Activated CD4-positive, CD25-positive, alpha-beta regulatory T cell treated with anti-CD3 and anti-CD28 coated beads, Interleukin-2, amount 50 U/mL, for 16 hours (primary cell): Measurements from ENCODE around the gene ITIH4.

Experiments used
- DNase-seq: peaks from one replicate; pipeline ENCODE4 v3.0.0-alpha.2; 2020; ENCODE audit warnings: low read depth, low spot score

The ITIH4 gene

DNA sequence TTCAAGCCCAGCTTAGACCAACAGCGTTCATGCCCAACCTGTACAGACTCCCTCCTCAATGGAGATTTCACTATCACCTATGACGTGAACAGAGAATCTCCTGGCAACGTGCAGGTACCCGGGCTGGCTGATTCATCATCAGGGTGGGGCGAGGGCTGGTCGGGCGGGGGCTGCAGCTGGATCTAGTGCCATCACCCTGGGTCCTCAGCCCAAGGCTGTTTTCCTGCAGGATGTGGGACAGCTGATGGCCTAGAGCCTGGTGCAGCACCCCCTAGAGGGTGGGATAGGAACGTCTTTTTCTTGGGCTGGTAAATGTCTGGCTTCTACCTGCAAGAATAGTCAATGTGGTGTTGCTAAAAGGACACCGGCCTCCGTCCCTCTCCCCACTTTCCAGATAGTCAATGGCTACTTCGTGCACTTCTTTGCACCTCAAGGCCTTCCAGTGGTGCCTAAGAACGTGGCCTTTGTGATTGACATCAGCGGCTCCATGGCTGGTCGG is 31.4 kb downstream of the ITIH4 start:
- no peak for DNase-seq

DNA sequence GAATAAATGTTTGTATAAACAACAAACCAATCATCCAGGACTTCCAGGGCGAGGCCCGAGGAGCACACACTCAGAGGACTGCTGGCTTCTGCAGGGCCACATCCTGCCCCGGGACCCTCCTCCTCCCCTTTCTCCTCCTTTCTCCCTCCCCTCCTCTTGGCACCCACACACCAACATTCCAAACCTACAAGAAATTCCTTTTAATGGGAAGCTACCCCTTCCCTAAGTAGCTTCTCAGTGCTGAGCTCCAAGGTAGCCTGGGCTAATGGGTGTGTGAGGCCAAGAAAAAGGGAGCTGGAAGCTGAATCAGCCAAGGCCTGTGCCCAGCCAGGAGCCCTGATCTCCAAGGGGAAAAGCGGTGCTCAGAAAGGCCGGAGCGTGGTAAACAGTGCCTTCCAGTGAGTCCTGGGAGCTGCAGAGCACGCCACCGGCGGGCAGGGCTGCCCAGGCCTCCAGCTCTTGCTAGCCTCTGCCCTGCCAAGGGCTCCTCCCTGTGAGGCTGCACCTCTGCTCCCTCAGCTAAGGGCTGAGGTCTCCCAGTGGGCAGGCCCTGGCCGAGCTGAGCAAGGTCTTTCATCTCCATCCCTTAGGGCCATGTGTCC is 32.0 kb downstream of the ITIH4 start:
- DNase-seq, result no peak

GRCh38 chr3:52796411-52796810 is 34.1 kb downstream of the ITIH4 start:
- DNase-seq, result no peak

DNA sequence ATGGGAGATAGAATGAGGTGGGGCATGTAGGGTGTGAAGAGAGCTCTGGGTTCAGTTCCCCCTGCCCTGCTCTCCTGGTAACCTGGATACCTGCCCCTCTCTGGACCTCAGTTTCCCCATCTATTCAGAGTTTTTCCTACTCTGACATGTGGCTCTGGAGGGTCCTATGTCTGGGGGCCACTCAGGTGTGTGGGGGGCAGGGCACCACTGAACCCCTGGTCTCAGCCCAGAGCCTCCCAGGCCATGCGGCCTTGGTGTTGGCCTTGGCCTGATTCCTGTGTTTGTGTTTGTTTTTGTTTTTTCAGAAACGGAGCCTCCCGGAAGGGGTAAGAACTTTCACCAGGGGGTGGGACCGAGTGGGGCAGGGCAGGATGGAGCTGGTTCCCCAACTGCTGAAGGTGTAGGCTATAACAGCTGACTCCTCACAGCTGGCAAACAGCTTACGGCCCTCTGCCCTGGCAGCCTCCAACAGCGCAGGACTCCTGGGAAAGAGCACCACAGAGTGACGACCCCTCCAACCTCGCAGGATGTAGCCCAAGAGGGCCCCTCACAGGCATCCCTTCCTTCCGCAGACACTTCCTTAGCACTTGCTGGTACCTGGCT is 35.1 kb downstream of the ITIH4 start:
- DNase-seq, result no peak

GRCh38 chr3:52794612-52795099 is 35.8 kb downstream of the ITIH4 start, which contains the start of gene ITIH3:
Gene ITIH3, plus strand, starts transcription at chr3:52794796. Its CDS starts 8 bp downstream, at chr3:52794804.
- no peak for DNase-seq

DNA sequence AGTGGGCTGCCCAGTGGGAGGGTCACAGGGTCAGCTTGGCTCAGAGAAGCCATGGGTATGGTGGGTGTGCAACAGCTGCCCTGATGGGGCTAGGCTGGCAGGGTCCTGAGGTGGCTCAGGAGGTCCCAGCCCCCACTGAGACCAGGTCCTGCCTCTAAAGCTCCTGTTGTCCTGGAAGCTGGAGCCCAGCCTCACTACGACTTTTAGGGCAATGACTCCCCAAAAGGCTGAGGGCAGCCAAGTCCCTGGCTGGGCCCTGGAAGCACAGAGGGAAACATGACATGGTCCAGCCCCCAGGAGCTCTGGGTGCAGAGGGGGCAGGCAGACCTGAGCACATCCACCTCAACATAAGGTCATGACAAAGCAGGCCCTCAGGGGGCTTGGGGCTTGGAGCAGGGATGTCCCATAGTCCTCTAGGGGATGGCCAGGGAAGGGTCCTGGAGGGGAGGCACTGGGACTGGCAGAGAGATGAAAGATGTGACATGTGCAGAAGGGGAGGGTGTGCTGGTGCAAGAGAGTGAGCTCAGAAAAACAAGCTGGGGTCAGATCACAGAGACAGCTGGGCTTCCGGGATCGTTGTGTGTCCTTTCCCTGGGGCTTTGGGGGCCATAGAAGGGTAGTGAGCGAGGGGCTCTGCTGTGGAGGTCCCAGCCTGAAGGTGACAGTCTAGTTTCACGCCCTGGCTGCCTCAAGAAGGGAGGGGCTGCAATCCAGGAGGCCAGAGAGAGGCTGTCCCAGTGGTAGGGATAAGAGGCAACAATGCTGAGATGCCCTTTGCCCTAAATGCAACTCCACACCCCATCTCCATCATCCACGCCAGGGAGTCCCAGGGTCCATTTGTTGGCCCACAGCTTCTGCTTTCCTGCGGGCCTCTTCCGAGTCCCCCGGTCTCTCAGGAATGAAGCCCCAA is 36.5 kb downstream of the ITIH4 start:
- DNase-seq, result no peak

DNA sequence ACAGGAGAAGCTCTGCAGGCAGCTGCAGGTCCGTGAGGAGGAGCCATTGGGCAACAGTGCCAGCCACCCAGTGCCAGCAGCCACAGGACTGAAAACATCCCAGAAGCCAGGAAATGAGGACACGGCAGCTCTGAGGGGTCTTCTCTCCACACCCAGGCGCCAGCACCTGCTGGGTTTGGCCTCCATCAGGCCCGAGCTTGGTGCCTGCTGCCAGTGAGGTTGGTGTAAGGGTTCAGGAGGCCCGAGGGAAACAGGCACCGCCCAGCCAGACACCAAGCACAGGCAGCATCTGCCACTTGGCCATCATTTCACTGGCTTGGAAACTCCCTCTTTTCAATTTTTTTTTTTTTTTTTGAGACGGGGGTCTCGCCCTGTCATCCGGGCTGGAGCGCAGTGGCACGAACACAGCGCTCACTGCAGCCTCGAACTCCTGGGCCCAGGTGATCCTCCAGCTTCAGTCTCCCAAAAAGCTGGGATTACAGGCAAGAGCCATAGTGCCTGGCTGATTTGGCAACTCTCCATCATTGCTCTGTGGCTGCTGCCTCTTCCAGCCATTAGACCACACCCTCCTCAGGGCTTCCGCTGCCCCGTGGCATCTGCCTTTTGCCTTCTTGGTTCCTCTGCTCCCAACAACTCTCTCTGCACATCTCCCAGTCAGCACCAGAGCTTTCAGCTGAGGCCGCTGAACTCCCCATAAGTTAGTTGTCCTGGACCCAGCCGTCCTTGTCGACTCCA is 37.3 kb downstream of the ITIH4 start:
- DNase-seq, result no peak

GRCh38 chr3:52792413-52792812 is 38.1 kb downstream of the ITIH4 start:
- DNase-seq, result no peak

GRCh38 chr3:52791928-52792327 is 38.5 kb downstream of the ITIH4 start:
- no peak for DNase-seq

DNA sequence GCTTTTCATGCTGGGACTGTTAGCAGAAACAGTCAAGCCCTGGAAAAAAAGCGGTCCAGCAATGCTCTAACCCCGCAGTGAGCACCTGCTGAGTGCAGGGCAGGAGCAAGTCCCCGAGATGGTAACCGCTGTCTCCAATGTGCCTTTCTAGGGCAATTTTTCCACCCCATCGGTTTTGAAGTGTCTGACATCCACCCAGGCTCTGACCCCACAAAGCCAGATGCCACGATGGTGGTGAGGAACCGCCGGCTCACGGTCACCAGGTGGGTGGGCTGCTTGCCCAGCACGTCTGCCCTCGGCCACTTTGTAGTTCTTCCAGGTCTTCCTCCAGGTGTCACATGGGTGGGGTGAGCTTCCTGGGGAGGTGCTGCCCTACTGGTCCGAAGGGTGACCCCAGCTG is 39.1 kb downstream of the ITIH4 start:
- DNase-seq, result no peak

GRCh38 chr3:52790741-52791140 is 39.7 kb downstream of the ITIH4 start:
- no peak for DNase-seq

DNA sequence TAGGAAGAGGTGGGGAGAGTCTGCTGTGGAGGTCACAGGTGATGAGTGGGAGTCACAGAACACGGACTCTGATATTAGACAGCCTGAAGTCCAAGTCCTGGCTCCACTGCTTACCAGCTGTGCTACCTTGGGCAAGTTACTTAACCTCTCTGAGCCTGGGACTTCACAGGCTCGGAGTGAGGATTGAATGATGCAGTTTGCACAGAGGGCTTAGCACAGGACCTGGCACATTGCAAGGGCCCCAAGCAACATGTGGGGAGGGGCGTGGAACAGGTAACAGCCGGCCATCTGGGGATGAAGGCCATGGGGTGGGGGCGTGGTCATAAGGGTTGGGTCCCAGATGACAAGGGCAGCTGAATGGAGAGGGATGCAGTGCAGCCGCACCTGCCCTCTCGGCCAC is 40.1 kb downstream of the ITIH4 start:
- DNase-seq, result no peak

GRCh38 chr3:52789746-52790040 is 40.8 kb downstream of the ITIH4 start:
- no peak for DNase-seq

DNA sequence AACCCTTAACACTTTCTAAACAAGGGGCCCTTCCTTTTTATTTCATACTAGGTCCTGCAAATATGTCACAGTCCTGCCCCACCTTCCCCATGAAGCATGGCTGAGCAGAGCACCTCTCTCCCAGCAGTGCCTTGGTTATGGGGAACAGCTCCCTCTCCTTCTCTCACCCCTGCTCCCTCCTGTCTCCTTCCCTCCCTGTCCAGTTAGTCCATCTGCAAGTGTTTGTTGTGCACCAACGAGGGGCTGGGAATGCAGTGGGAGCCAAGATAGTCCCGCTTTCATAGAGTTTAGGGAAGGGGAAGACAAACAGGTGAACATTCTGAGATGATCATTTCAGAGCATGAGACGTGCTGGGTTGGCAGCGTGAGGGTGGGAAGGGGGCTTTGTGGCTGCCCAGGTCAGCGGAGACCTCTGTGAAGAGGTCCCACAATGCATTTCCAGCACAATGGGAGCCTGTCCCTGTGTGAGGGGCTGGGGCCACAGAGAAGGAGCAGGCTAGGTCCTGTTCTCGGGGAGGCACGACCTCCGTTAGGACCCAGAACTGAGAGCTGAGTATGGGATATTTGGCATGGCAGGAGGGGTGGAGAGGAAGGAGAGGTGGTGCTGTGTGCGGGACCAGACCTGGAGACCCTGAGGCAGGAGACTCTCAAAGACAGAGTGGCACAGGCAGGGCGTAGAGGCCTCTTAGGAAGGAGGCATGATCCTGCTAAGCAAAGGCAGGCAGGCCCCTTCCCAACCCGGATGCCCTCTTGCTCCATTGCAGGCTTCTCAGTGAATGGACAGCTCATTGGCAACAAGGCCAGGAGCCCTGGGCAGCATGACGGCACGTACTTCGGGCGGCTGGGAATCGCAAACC is 41.4 kb downstream of the ITIH4 start:
- no peak for DNase-seq

DNA sequence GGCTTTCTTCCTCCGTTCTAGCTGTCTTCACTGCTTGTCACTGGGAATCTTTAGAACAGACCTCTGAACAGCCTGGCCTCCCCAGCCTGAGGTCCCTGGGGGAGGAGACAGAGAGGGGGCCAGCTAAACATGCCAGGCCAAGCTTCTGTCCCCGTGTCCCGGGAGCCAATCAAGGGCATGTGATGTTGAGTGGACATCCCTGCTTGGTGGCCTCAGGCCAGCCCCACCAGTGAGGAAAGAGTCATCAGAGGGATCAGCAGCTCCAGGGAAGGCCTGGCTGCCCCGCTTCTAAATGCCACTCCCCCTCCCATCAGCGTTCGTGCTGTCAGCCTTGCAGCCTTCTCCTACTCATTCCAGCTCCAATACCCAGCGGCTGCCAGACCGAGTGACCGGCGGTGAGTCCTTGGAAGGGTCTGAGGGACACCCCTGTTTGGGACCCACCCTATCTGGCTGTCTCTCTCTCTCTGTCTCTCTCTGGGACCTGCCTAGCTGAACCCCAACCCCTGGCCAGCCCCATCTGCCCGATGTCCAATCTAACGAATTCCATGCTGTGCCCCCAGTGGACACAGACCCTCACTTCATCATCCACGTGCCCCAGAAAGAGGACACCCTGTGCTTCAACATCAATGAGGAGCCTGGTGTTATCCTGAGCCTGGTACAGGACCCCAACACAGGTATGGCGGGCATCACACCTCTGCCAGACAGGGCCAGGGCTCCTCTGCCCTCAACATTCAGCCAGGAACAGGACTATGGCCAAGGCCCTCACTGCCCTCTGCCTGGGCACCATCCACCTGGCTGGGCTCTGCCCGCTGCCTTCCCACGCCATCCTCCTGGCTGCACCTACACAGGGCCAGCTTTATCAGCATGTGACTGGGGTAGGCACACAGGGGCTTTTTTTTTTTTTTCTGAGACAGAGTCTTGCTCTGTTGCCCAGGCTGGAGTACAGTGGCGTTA is 42.5 kb downstream of the ITIH4 start:
- no peak for DNase-seq

DNA sequence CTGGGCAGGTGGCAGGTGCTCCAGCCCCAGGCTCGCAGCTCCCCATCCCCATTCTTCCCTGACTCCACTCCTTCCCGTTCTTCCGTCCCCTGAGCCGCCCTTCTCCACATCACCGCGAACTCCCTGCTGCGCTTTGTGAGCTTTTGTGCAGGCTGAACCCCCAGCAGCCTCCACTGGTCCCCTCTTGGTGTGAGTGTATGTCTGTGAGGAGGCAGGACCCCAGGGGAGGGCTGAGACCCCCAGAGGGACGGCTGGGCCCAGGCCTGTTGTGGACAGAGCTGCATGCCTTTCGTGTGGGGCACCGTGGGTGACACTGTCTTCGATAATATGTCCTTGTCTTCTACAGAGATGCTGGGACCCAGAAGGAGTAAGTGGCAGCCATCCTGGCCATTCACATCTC is 43.2 kb downstream of the ITIH4 start:
- no peak for DNase-seq

GRCh38 chr3:52786330-52787215 is 43.9 kb downstream of the ITIH4 start:
- no peak for DNase-seq

- no peak for DNase-seq
Measured at GRCh38 chr3:52784931-52785590, 45.4 kb downstream of the ITIH4 start.
